ENCODE measurements around the gene HDDC2. TPM values are rescaled to one million over a fixed set of nuclear protein-coding genes. Genes with fewer than 3 reads are reported as not detected.

Gene HDDC2
- total RNA-seq, 1 donor from 2014 or later: 69.5 TPM

- no peaks in the 10 kb centered on the region for H3K36me3 ChIP-seq
- peak in 1 of 2 donors; percentile 16 for TF ChIP-seq POLR2AphosphoS5 (IDR thresholded peaks at IDR 0.05; ENCODE audit: insufficient read depth in 1 of 2, low read depth in 1 of 2)
- TF ChIP-seq POLR2A (IDR thresholded peaks at IDR 0.05): no peak
- no peak for DNase-seq (ENCODE audit: extremely low spot score in 2 of 2)
- H3K9me3 ChIP-seq: no peaks in the 10 kb centered on the region
- H3K4me1 ChIP-seq: no peaks in the 10 kb centered on the region
- intact Hi-C loops (cut with DNase I): loop anchor here (10.0 kb wide), 1 partner anchor 152 kb away; the partner anchor contains the start of gene TPD52L1
- H3K4me3 ChIP-seq: no peak overlapping the region
- no peaks in the 10 kb centered on the region for H3K27me3 ChIP-seq
- no peak overlapping the region for H3K27ac ChIP-seq
Observed at GRCh38 chr6:125307150-125307838, 5.5 kb upstream of the HDDC2 start.

GRCh38 chr6:125306756-125307149 lies 5.0 kb upstream of the HDDC2 start:
- Histone ChIP-seq H3K4me3 (no peak overlapping the region), H3K36me3 (no peaks in the 10 kb centered on the region), H3K27ac (no peak overlapping the region), H3K4me1 (no peaks in the 10 kb centered on the region), H3K9me3 (no peaks in the 10 kb centered on the region), H3K27me3 (no peaks in the 10 kb centered on the region)
- intact Hi-C loops (cut with DNase I): loop anchor here (10.0 kb wide), 1 partner anchor 152 kb away; the partner anchor contains the start of gene TPD52L1
- DNase-seq (ENCODE audit: extremely low spot score in 2 of 2): no peak
- no peak for TF ChIP-seq POLR2AphosphoS5 (IDR thresholded peaks at IDR 0.05; ENCODE audit: insufficient read depth in 1 of 2, low read depth in 1 of 2)
- TF ChIP-seq POLR2A (IDR thresholded peaks at IDR 0.05): no peak
- TF ChIP-seq CTCF (IDR thresholded peaks at IDR 0.05): no peak

- intact Hi-C loops (cut with DNase I): loop anchor here (10.0 kb wide), 1 partner anchor 150 kb away; the partner anchor contains the start of gene TPD52L1
- TF ChIP-seq POLR2A (IDR thresholded peaks at IDR 0.05): no peak
- no peak for TF ChIP-seq POLR2AphosphoS5 (IDR thresholded peaks at IDR 0.05; ENCODE audit: insufficient read depth in 1 of 2, low read depth in 1 of 2)
- no peak for TF ChIP-seq CTCF (IDR thresholded peaks at IDR 0.05)
- peaks cover 10% of the 10 kb centered on the region for H3K4me1 ChIP-seq
- DNase-seq (ENCODE audit: extremely low spot score in 2 of 2): no peak
- peaks cover 0 to under 1% of the 10 kb centered on the region in 2 donors for H3K36me3 ChIP-seq
- H3K4me3 ChIP-seq: no peak overlapping the region
- H3K27me3 ChIP-seq: no peaks in the 10 kb centered on the region
- no peak overlapping the region for H3K27ac ChIP-seq
- no peaks in the 10 kb centered on the region for H3K9me3 ChIP-seq
Observed at GRCh38 chr6:125304970-125305660, 3.3 kb upstream of the HDDC2 start.

GRCh38 chr6:125303512-125303854 lies 1.7 kb upstream of the HDDC2 start:
- Histone ChIP-seq H3K4me3 (no peak overlapping the region), H3K36me3 (peaks cover 0 to 13% of the 10 kb centered on the region in 2 donors), H3K27ac (no peak overlapping the region), H3K9me3 (no peaks in the 10 kb centered on the region), H3K4me1 (peaks cover 24% of the 10 kb centered on the region), H3K27me3 (no peaks in the 10 kb centered on the region)
- no peak for DNase-seq (ENCODE audit: extremely low spot score in 2 of 2)
- intact Hi-C loops (cut with DNase I): loop anchor here (10.0 kb wide), 1 partner anchor 149 kb away; the partner anchor contains the start of gene TPD52L1
- TF ChIP-seq POLR2A (IDR thresholded peaks at IDR 0.05) (no peak), CTCF (IDR thresholded peaks at IDR 0.05) (no peak), POLR2AphosphoS5 (IDR thresholded peaks at IDR 0.05; ENCODE audit: insufficient read depth in 1 of 2, low read depth in 1 of 2) (no peak)

GRCh38 chr6:125302840-125303511 lies 1.2 kb upstream of the HDDC2 start:
- no peak overlapping the region for H3K4me3 ChIP-seq
- no peak for TF ChIP-seq CTCF (IDR thresholded peaks at IDR 0.05)
- no peak for TF ChIP-seq POLR2AphosphoS5 (IDR thresholded peaks at IDR 0.05; ENCODE audit: insufficient read depth in 1 of 2, low read depth in 1 of 2)
- no peak for TF ChIP-seq POLR2A (IDR thresholded peaks at IDR 0.05)
- no peaks in the 10 kb centered on the region for H3K9me3 ChIP-seq
- DNase-seq (ENCODE audit: extremely low spot score in 2 of 2): no peak
- peaks cover 0 to 13% of the 10 kb centered on the region in 2 donors for H3K36me3 ChIP-seq
- H3K4me1 ChIP-seq: peaks cover 24% of the 10 kb centered on the region
- H3K27me3 ChIP-seq: no peaks in the 10 kb centered on the region
- no peak overlapping the region for H3K27ac ChIP-seq
- intact Hi-C loops (cut with DNase I): loop anchor here (10.0 kb wide), 1 partner anchor 148 kb away; the partner anchor contains the start of gene TPD52L1
